GM23338 (cell line): ENCODE results near the gene ZNF268. TPM values are rescaled to one million over a fixed set of nuclear protein-coding genes. Genes with fewer than 3 reads are reported as not detected.

ENCODE experiments used
- ATAC-seq: fragments of 200-7000 bp; cut with Tn5 transposase; 3 replicates; pipeline ENCODE4 v1.9.1; 2020
- DNase-seq: peaks from one replicate; pipeline ENCODE4 v3.0.0-alpha.2; 2015; ENCODE audit warnings: low spot score
- H2AFZ ChIP-seq: fragments of 200-600 bp; sonication (generic); 2 replicates; pipeline ENCODE4 v1.8.0; 2016; ENCODE audit warnings: antibody characterized with exemption, mild to moderate bottlenecking, moderate library complexity
- H3F3A ChIP-seq: fragments of 200-600 bp; sonication (generic); replicated peaks from 2 replicates; pipeline ENCODE4 v1.8.0; 2017; ENCODE audit warnings: antibody characterized with exemption, mixed run types, low read depth
- H3K27ac ChIP-seq: fragments of 200-600 bp; sonication (generic); 2 replicates; pipeline ENCODE4 v1.6.1; 2016; ENCODE audit warnings: low read depth
- H3K27me3 ChIP-seq: fragments of 200-600 bp; sonication (generic); 2 replicates; pipeline ENCODE4 v1.8.0; 2016; ENCODE audit warnings: mild to moderate bottlenecking, mixed run types, moderate library complexity; ENCODE audit not compliant: insufficient read depth
- H3K36me3 ChIP-seq: fragments of 200-600 bp; sonication (generic); 2 replicates; pipeline ENCODE4 v1.8.0; 2016; ENCODE audit warnings: mild to moderate bottlenecking; ENCODE audit not compliant: insufficient read depth
- H3K4me1 ChIP-seq: fragments of 200-600 bp; sonication (generic); 2 replicates; pipeline ENCODE4 v1.8.0; 2016; ENCODE audit warnings: mild to moderate bottlenecking, moderate library complexity; ENCODE audit not compliant: insufficient read depth
- H3K4me2 ChIP-seq: fragments of 200-600 bp; sonication (generic); 2 replicates; pipeline ENCODE4 v1.7.1; 2017; ENCODE audit warnings: mixed run types
- H3K4me3 ChIP-seq: fragments of 200-600 bp; sonication (generic); 2 replicates; pipeline ENCODE4 v1.6.1; 2016; ENCODE audit warnings: mixed run types
- H3K79me2 ChIP-seq: fragments of 200-600 bp; sonication (generic); replicated peaks from 2 replicates; pipeline ENCODE4 v1.8.0; 2017; ENCODE audit warnings: mild to moderate bottlenecking; ENCODE audit not compliant: insufficient read depth
- H3K9me2 ChIP-seq: fragments of 200-600 bp; sonication (generic); 2 replicates; pipeline ENCODE4 v1.8.0; 2017; ENCODE audit not compliant: insufficient read depth
- H4K20me1 ChIP-seq: fragments of 200-600 bp; sonication (generic); replicated peaks from 2 replicates; pipeline ENCODE4 v1.8.0; 2017; ENCODE audit warnings: mild to moderate bottlenecking; ENCODE audit not compliant: insufficient read depth
- H3K27ac Mint-ChIP-seq: 2 replicates; pipeline ENCODE4 v1.8.0; 2020; ENCODE audit warnings: inconsistent platforms, mild to moderate bottlenecking, moderate library complexity, mixed read lengths
- H3K27me3 Mint-ChIP-seq: 3 replicates; pipeline ENCODE4 v1.8.0; 2022; ENCODE audit warnings: low read depth, mild to moderate bottlenecking, moderate library complexity, mixed read lengths, inconsistent platforms; ENCODE audit not compliant: insufficient read depth, poor library complexity
- H3K36me3 Mint-ChIP-seq: 3 replicates; pipeline ENCODE4 v1.8.0; 2021; ENCODE audit warnings: low read depth, mild to moderate bottlenecking, inconsistent platforms, moderate library complexity, mixed read lengths
- H3K4me1 Mint-ChIP-seq: 3 replicates; pipeline ENCODE4 v1.8.0; 2020; ENCODE audit warnings: mild to moderate bottlenecking, inconsistent platforms, mixed read lengths
- H3K4me3 Mint-ChIP-seq: 3 replicates; pipeline ENCODE4 v1.8.0; 2021; ENCODE audit warnings: moderate library complexity, mild to moderate bottlenecking, inconsistent platforms, mixed read lengths
- H3K9me3 Mint-ChIP-seq: 3 replicates; pipeline ENCODE4 v1.8.0; 2020; ENCODE audit warnings: moderate library complexity, mild to moderate bottlenecking, inconsistent platforms, mixed read lengths
- CREB1 ChIP-seq: fragments of 250-450 bp; sonication (Bioruptor Pico); IDR thresholded peaks from 2 replicates; pipeline ENCODE4 v1.5.0; 2020; ENCODE audit warnings: low read depth, mild to moderate bottlenecking, moderate library complexity
- EZH2 ChIP-seq: fragments of 200-600 bp; sonication (generic); IDR thresholded peaks from one replicate; pipeline ENCODE4 v1.8.0; 2017; ENCODE audit warnings: antibody characterized with exemption, mild to moderate bottlenecking, low read depth; ENCODE audit not compliant: unreplicated experiment
- EZH2phosphoT487 ChIP-seq: fragments of 200-600 bp; sonication (generic); IDR thresholded peaks from one replicate; pipeline ENCODE4 v1.8.1; 2018; ENCODE audit warnings: antibody characterized with exemption; ENCODE audit not compliant: unreplicated experiment
- JUNB ChIP-seq: IDR thresholded peaks from one replicate; pipeline ENCODE4 v1.6.1; 2016; ENCODE audit warnings: antibody characterized with exemption; ENCODE audit not compliant: unreplicated experiment
- NANOG ChIP-seq: IDR thresholded peaks from 2 replicates; pipeline ENCODE4 v1.6.1; 2016; ENCODE audit warnings: antibody characterized with exemption, borderline replicate concordance
- POLR2AphosphoS5 ChIP-seq: IDR thresholded peaks from 2 replicates; pipeline ENCODE4 v1.6.1; 2016; ENCODE audit warnings: antibody characterized with exemption, low read depth
- STAT1 ChIP-seq: IDR thresholded peaks from one replicate; pipeline ENCODE4 v1.6.1; 2016; ENCODE audit warnings: antibody characterized with exemption; ENCODE audit not compliant: unreplicated experiment
- ZNF114 ChIP-seq: fragments of 250-450 bp; sonication (Bioruptor Pico); IDR thresholded peaks from 2 replicates; pipeline ENCODE4 v1.5.0; 2020; ENCODE audit warnings: mild to moderate bottlenecking, moderate library complexity
- ZNF331 ChIP-seq: fragments of 250-450 bp; sonication (Bioruptor Pico); IDR thresholded peaks from 2 replicates; pipeline ENCODE4 v1.5.0; 2020; ENCODE audit warnings: low read depth, mild to moderate bottlenecking, moderate library complexity
- polyA plus RNA-seq: library from polyadenylated mRNA; unstranded; fragments of >200 nt; fragmentation: Nextera tagmentation; extraction: Ambion mirVana; gene quantifications from 2 replicates; pipeline ENCODE4 v1.2.1, GENCODE V29; 2016
- total RNA-seq: library from RNA; depleted of rRNA; stranded (reverse); fragments of >200 nt; shearing (Covaris generic); gene quantifications from 2 replicates; pipeline ENCODE4 v1.2.3, GENCODE V29; 2014
- TF ChIP-seq, protein P1 (sequence below), 2 experiments: fragments of 200-600 bp in 1 of 2; sonication (generic) in 1 of 2; conservative IDR thresholded peaks; 2 replicates each; pipeline versions ENCODE4 v1.5.1 to v1.6.1; 2016 to 2017; ENCODE audit warnings: antibody characterized with exemption in 2 of 2, low read depth in 2 of 2, mild to moderate bottlenecking in 2 of 2, moderate library complexity in 1 of 2
- TF ChIP-seq, protein P2 (sequence below): IDR thresholded peaks from one replicate; pipeline ENCODE4 v1.6.1; 2018; ENCODE audit warnings: antibody characterized with exemption; ENCODE audit not compliant: unreplicated experiment
- TF ChIP-seq, protein P3 (sequence below): fragments of 250-450 bp; sonication (Bioruptor Pico); IDR thresholded peaks from 2 replicates; pipeline ENCODE4 v1.5.0; 2020; ENCODE audit warnings: mild to moderate bottlenecking, moderate library complexity
- TF ChIP-seq, protein P4 (sequence below): IDR thresholded peaks from 2 replicates; pipeline ENCODE4 v1.6.1; 2016; ENCODE audit warnings: antibody characterized with exemption

The ZNF268 gene
- total and polyA plus RNA-seq, 2 experiments from 2014 or later, result 15.1 to 25.2 TPM

DNA sequence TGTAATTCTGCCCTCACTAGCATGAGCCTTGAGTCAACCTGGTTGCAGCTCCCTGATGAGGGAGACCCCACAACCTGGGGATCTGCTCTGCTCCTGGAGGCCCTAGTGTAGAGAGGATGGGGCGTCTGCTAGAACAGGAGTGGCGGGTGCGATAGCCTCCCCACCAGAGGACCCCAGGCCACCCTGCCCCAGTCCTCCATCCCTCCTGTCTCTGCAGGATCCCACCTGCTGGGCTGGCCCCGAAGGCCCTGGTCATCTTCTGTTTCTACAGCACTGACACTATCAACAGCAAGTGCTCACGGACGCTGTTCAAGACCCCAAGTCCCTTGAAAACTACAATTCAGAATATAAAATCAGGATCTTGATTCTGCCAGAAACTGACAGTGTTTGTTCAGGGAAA is 39.2 kb downstream of the ZNF268 start:
- no peak for ATAC-seq
- Histone ChIP-seq H3K79me2 (no peaks in the 10 kb centered on the region), H3K4me3 (no peak overlapping the region), H3K4me2 (no peak overlapping the region), H3K4me1 (no peaks in the 10 kb centered on the region), H2AFZ (no peak overlapping the region), H3K9me2 (no peaks in the 10 kb centered on the region), H3K27ac (no peak overlapping the region), H4K20me1 (no peaks in the 10 kb centered on the region), H3K36me3 (no peaks in the 10 kb centered on the region), H3K27me3 (no peaks in the 10 kb centered on the region), H3F3A (no peaks in the 10 kb centered on the region)
- Mint-ChIP-seq H3K36me3 (peaks cover 40% of the 10 kb centered on the region), H3K4me3 (no peak overlapping the region), H3K27me3 (peaks cover 2% of the 10 kb centered on the region), H3K4me1 (no peaks in the 10 kb centered on the region; the same call in 2 of the 3 replicates), H3K9me3 (peaks cover 95% of the 10 kb centered on the region), H3K27ac (no peak overlapping the region)
- DNase-seq, result no peak
- TF ChIP-seq, protein P1, sequence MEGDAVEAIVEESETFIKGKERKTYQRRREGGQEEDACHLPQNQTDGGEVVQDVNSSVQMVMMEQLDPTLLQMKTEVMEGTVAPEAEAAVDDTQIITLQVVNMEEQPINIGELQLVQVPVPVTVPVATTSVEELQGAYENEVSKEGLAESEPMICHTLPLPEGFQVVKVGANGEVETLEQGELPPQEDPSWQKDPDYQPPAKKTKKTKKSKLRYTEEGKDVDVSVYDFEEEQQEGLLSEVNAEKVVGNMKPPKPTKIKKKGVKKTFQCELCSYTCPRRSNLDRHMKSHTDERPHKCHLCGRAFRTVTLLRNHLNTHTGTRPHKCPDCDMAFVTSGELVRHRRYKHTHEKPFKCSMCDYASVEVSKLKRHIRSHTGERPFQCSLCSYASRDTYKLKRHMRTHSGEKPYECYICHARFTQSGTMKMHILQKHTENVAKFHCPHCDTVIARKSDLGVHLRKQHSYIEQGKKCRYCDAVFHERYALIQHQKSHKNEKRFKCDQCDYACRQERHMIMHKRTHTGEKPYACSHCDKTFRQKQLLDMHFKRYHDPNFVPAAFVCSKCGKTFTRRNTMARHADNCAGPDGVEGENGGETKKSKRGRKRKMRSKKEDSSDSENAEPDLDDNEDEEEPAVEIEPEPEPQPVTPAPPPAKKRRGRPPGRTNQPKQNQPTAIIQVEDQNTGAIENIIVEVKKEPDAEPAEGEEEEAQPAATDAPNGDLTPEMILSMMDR (conservative IDR thresholded peaks at IDR 0.05; ENCODE audit: low read depth in 2 of 2), result no peak
- TF ChIP-seq POLR2AphosphoS5 (no peak), STAT1 (no peak), JUNB (no peak), ZNF114 (no peak), EZH2 (no peak), EZH2phosphoT487 (no peak), CREB1 (CRISPR knock-in tag) (no peak), ZNF331 (CRISPR knock-in tag) (no peak), NANOG (no peak)
- TF ChIP-seq, protein P2, sequence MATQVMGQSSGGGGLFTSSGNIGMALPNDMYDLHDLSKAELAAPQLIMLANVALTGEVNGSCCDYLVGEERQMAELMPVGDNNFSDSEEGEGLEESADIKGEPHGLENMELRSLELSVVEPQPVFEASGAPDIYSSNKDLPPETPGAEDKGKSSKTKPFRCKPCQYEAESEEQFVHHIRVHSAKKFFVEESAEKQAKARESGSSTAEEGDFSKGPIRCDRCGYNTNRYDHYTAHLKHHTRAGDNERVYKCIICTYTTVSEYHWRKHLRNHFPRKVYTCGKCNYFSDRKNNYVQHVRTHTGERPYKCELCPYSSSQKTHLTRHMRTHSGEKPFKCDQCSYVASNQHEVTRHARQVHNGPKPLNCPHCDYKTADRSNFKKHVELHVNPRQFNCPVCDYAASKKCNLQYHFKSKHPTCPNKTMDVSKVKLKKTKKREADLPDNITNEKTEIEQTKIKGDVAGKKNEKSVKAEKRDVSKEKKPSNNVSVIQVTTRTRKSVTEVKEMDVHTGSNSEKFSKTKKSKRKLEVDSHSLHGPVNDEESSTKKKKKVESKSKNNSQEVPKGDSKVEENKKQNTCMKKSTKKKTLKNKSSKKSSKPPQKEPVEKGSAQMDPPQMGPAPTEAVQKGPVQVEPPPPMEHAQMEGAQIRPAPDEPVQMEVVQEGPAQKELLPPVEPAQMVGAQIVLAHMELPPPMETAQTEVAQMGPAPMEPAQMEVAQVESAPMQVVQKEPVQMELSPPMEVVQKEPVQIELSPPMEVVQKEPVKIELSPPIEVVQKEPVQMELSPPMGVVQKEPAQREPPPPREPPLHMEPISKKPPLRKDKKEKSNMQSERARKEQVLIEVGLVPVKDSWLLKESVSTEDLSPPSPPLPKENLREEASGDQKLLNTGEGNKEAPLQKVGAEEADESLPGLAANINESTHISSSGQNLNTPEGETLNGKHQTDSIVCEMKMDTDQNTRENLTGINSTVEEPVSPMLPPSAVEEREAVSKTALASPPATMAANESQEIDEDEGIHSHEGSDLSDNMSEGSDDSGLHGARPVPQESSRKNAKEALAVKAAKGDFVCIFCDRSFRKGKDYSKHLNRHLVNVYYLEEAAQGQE, result no peak
- TF ChIP-seq, protein P3, sequence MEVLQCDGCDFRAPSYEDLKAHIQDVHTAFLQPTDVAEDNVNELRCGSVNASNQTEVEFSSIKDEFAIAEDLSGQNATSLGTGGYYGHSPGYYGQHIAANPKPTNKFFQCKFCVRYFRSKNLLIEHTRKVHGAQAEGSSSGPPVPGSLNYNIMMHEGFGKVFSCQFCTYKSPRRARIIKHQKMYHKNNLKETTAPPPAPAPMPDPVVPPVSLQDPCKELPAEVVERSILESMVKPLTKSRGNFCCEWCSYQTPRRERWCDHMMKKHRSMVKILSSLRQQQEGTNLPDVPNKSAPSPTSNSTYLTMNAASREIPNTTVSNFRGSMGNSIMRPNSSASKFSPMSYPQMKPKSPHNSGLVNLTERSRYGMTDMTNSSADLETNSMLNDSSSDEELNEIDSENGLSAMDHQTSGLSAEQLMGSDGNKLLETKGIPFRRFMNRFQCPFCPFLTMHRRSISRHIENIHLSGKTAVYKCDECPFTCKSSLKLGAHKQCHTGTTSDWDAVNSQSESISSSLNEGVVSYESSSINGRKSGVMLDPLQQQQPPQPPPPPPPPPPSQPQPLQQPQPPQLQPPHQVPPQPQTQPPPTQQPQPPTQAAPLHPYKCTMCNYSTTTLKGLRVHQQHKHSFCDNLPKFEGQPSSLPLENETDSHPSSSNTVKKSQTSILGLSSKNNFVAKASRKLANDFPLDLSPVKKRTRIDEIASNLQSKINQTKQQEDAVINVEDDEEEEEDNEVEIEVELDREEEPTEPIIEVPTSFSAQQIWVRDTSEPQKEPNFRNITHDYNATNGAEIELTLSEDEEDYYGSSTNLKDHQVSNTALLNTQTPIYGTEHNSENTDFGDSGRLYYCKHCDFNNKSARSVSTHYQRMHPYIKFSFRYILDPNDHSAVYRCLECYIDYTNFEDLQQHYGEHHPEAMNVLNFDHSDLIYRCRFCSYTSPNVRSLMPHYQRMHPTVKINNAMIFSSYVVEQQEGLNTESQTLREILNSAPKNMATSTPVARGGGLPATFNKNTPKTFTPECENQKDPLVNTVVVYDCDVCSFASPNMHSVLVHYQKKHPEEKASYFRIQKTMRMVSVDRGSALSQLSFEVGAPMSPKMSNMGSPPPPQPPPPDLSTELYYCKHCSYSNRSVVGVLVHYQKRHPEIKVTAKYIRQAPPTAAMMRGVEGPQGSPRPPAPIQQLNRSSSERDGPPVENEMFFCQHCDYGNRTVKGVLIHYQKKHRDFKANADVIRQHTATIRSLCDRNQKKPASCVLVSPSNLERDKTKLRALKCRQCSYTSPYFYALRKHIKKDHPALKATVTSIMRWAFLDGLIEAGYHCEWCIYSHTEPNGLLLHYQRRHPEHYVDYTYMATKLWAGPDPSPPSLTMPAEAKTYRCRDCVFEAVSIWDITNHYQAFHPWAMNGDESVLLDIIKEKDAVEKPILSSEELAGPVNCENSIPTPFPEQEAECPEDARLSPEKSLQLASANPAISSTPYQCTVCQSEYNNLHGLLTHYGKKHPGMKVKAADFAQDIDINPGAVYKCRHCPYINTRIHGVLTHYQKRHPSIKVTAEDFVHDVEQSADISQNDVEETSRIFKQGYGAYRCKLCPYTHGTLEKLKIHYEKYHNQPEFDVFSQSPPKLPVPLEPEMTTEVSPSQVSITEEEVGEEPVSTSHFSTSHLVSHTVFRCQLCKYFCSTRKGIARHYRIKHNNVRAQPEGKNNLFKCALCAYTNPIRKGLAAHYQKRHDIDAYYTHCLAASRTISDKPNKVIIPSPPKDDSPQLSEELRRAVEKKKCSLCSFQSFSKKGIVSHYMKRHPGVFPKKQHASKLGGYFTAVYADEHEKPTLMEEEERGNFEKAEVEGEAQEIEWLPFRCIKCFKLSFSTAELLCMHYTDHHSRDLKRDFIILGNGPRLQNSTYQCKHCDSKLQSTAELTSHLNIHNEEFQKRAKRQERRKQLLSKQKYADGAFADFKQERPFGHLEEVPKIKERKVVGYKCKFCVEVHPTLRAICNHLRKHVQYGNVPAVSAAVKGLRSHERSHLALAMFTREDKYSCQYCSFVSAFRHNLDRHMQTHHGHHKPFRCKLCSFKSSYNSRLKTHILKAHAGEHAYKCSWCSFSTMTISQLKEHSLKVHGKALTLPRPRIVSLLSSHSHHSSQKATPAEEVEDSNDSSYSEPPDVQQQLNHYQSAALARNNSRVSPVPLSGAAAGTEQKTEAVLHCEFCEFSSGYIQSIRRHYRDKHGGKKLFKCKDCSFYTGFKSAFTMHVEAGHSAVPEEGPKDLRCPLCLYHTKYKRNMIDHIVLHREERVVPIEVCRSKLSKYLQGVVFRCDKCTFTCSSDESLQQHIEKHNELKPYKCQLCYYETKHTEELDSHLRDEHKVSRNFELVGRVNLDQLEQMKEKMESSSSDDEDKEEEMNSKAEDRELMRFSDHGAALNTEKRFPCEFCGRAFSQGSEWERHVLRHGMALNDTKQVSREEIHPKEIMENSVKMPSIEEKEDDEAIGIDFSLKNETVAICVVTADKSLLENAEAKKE (CRISPR knock-in tag), result no peak
- TF ChIP-seq, protein P4, sequence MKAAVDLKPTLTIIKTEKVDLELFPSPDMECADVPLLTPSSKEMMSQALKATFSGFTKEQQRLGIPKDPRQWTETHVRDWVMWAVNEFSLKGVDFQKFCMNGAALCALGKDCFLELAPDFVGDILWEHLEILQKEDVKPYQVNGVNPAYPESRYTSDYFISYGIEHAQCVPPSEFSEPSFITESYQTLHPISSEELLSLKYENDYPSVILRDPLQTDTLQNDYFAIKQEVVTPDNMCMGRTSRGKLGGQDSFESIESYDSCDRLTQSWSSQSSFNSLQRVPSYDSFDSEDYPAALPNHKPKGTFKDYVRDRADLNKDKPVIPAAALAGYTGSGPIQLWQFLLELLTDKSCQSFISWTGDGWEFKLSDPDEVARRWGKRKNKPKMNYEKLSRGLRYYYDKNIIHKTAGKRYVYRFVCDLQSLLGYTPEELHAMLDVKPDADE, result no peak
